ENCODE results near the gene PSMD5.

Gene PSMD5

GRCh38 chr9:120842685-120843485 is at the start of gene PSMD5:
Gene PSMD5 (minus strand): TSS chr9:120842922. CDS start chr9:120842909, 13 bp downstream.
- peak; percentile 97 for DNase-seq (ENCODE audit: low read depth)

- no peak for DNase-seq (ENCODE audit: low read depth)
Measured at GRCh38 chr9:120891884-120892747, 49.4 kb upstream of the PSMD5 start.

GRCh38 chr9:120891245-120891883 is 48.6 kb upstream of the PSMD5 start:
- no peak for DNase-seq (ENCODE audit: low read depth)

- DNase-seq (ENCODE audit: low read depth) = no peak
Measured at GRCh38 chr9:120890320-120891244, 47.9 kb upstream of the PSMD5 start.

GRCh38 chr9:120889606-120890271 is 47.0 kb upstream of the PSMD5 start:
- DNase-seq (ENCODE audit: low read depth) = no peak

- DNase-seq (ENCODE audit: low read depth) = no peak
Measured at GRCh38 chr9:120888626-120889025, 45.9 kb upstream of the PSMD5 start.

GRCh38 chr9:120886490-120886967 is 43.8 kb upstream of the PSMD5 start:
- DNase-seq (ENCODE audit: low read depth) = peak; percentile 72

GRCh38 chr9:120885958-120886357 is 43.2 kb upstream of the PSMD5 start:
- no peak for DNase-seq (ENCODE audit: low read depth)

- DNase-seq (ENCODE audit: low read depth) = no peak
Measured at GRCh38 chr9:120885457-120885856, 42.7 kb upstream of the PSMD5 start.

- no peak for DNase-seq (ENCODE audit: low read depth)
Measured at GRCh38 chr9:120883608-120883996, 40.9 kb upstream of the PSMD5 start.

GRCh38 chr9:120882935-120883607 is 40.3 kb upstream of the PSMD5 start:
- DNase-seq (ENCODE audit: low read depth) = no peak

- DNase-seq (ENCODE audit: low read depth) = no peak
Measured at GRCh38 chr9:120879446-120879845, 36.7 kb upstream of the PSMD5 start.

- DNase-seq (ENCODE audit: low read depth) = no peak
Measured at GRCh38 chr9:120878188-120879130, 35.7 kb upstream of the PSMD5 start.

- no peak for DNase-seq (ENCODE audit: low read depth)
Measured at GRCh38 chr9:120877276-120878034, 34.7 kb upstream of the PSMD5 start.

GRCh38 chr9:120876842-120877240 is 34.1 kb upstream of the PSMD5 start, which contains the start of gene PHF19:
Gene PHF19 (minus strand): TSS chr9:120877188. CDS start chr9:120874741, 2,447 bp downstream.
- DNase-seq (ENCODE audit: low read depth) = no peak

GRCh38 chr9:120875954-120876841 is 33.5 kb upstream of the PSMD5 start:
- DNase-seq (ENCODE audit: low read depth) = peak; percentile 58

- DNase-seq (ENCODE audit: low read depth) = no peak
Measured at GRCh38 chr9:120875643-120875953, 32.9 kb upstream of the PSMD5 start.

Measured in GM04504 (cell line).